Kidney glomerular epithelial cell (primary cell): ENCODE measurements around the gene DDX18.
"Not testable (repeated sequence)": the region's sequence is repeated elsewhere in the genome, so short reads cannot be mapped to it uniquely, and the experiment has no call there.

Experiments
- DNase-seq: peaks from one replicate; lab custom pipeline; 2025; lab: John Stamatoyannopoulos, UW

The DDX18 gene

DNA sequence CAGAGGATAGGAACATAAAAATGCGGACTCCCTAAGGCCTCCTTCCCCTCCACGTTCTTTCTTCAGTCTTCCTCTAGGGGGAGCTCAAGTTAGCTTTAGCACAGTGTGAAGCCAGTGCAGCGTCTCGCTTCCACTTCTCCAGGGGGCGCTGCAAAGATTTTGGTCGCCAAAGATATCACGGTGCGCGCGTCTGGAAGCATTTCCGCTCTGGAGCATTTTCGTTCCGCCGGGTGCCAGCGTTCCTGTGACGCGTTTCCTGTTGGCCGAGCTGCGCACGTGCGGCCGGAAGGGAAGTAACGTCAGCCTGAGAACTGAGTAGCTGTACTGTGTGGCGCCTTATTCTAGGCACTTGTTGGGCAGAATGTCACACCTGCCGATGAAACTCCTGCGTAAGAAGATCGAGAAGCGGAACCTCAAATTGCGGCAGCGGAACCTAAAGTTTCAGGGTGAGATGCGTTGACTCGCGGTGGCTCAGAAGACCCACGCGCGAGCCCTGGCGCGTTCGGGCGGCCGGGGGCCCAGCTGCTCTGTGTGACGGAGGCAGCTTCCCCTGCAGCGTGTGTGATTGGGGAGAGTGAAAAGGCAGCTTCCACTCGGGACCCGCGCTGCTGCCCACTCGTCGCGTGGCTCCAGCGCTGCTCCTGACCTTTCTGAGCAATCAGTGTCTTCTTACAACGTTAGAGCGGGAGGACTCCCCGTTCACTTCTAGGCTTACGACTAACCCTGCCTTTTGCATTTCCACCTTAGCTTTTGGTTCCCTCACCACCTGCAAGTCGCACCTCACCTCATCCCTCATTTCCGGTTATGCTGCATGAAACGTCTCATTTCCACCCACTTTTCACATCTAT lies at the start of gene DDX18:
TSS of gene DDX18 (plus strand) at position 275 of the 848 bp plus-strand sequence. CDS start at position 362, 87 bp downstream.
- DNase-seq, result peak; percentile 98

DNA sequence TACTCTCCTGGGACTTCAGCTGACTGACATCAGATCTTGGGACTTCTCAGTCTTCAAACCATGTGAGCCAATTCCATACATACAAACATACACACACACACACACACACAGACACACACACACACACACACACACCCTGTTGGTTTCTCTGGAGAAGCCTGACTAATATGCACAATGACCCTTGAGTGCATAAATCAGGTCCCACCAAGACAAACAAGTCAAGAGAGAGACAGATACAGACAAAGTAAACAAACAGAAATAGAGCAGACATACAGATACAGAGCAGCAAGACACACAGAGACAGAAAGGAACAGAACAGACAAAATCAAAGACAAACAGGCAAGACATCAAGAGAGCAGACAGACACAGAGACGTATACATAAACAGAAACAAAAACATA lies 43.8 kb upstream of the DDX18 start:
- no peak for DNase-seq

DNA sequence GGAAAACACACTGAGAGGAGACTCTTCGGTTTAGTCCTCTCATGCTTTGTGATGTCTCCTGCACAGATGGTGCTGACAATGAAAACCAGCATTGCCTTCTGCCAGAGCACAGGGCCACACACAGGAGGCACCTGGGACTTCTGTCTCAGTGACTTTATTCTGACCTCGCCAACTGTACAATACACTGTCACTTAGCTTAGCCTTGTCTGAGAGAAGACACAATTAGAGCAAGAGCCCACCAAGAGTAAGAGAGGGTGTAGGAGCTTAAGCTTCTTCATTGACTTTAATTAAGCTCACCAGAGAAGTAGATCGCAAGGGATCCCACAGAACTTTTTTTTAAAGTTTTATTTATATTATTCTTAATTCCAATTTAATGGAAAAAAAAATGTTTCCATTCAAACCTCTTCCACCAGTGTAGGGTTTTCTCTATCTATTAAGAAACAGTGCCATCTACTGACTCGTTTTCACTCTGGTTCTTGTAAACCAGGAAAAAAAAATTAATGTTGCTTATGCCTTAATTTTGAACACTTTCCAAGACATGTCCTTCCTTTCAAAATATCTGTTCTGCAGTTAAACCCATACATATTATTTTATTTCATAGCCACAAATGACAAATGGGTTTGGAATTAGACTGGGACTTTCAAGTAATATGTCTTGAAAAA lies 42.4 kb upstream of the DDX18 start:
- peak; percentile 24 for DNase-seq

DNA sequence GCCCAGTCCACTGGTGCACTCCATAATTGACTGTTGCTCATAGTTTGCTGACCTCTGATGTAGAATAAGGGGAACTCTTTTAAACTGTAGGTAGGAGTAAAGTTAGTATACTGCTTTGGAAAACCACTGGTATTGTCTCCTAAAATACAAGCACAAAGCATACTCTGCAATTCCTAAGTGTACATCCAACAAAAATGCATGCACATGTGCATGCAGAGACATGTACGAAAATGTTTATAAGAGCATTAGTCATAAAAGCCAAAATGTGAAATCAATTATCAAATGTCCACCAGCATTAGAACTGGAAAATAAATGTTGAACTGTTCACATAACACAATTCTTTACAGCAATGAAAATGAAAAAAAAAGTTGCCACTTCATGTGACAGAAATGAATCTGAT lies 39.8 kb upstream of the DDX18 start:
- DNase-seq, result no peak

GRCh38 chr2:117775703-117776219 lies 38.7 kb upstream of the DDX18 start:
- no peak for DNase-seq

DNA sequence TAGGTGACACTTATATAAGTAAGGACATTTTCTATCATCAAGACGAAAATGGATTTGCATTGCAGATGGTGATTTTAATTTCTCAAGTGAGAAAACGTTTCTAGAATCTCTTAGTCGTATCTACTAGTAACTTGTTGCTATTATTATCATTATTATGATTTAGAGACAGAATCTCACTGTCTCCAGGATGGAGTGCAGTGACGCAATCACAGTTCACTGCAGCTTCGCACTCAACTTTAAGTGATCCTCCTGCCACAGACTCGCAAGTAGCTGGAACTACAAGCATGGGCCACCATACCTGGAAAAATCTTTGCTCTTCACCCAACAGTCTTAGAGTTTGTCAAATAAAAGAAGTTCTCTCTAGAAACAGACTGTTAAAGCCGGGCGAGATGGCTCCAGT lies 37.6 kb upstream of the DDX18 start:
- no peak for DNase-seq

DNA sequence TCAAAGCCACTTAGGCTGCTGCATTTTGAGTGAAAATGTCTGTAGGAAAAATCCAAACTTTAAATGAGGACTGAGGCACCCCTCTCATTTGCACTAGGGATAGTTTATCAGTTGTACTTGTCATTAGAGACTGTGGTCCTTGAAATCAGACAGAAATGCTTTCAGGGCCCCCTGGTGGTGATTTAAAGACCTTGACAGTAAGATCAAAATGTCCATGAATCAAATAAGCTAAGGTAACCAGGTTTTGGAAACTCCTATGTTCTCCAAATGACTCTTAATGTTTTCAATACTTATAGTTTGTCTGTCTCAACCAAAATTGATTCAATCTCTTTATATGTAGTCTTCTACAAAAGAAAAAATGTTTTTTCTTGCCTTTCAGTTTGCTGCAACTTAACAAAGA lies 28.8 kb upstream of the DDX18 start:
- peak; percentile 16 for DNase-seq

DNA sequence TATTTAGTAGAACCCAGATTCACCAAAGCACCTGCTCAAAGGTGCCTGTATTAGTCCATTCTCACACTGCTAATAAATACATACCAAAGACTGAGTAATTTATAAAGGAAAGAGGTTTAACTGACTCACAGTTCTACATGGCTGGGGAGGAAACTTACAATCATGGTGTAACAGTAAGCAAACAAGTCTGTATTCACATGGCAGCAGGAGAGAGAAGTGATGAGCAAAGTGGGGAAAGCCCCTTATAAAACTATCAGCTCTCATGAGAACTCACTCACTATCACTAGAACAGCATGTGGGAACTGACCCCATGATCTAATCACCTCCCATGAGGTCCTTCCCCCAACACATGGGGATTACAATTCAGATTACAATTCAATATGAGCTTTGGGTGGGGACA lies 28.0 kb upstream of the DDX18 start:
- no peak for DNase-seq

DNA sequence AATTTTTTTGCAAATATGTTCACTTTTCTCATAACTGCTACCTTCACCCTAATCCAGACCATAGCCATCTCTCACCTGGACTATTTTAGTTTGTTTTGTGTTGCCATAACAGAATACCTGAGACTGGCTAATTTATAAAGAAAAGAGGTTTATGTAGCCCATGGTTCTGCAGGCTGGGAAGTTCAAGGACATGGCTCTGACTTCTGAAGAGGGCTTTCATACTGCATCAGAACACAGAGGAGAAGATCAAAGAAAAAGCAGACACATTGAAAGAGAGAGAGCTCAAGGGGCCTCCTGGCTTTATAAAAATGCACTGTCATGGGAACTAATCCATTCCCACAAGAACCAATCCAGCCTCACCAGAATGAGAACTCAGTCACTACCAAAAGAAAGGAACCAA lies 25.0 kb upstream of the DDX18 start:
- no peak for DNase-seq

- no peak for DNase-seq
These were observed 19.8 kb upstream of the DDX18 start for GRCh38 chr2:117794668-117795067.

DNA sequence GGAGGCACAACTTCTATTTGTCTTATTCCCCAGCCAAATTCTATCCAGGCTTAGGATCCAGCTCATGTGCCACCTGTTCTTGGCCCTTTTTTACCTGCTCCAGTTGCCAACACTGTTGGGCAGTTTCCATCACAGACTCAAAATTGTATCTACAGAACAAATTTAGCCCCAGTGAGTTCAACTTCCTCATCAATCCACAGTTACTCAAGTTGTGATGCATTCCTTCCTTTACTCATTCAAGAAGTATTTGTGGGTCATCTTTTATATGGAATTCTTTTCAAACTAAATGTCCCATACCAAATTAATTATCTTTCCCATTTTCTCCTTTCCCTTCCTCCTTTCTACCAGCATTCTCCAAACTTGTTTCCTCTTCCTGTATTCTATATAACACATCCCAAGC lies 12.7 kb upstream of the DDX18 start:
- DNase-seq, result no peak

GRCh38 chr2:117803644-117804325 lies 10.7 kb upstream of the DDX18 start:
- not testable (repeated sequence) for DNase-seq

DNA sequence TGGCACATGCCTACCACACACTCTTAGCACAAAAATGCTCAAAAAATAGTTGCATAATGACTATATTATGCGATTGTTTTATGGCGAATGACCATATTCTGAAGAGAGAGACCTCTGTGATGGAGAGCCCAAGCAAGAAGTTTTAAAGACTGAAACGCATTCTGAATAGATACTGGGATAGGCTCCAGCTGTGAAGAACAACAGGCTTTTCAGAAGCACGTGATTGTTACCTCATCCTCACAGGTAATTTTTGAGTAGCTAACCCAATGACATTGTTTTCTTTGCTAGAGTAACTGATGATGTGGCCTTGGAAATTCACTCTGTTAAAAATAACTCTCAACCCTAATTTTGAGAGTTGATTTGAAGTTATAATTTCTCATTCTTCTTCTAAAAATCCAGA lies 2.0 kb upstream of the DDX18 start:
- DNase-seq, result no peak

- no peak for DNase-seq
These were observed 1.5 kb downstream of the DDX18 start for GRCh38 chr2:117815946-117816345.

- no peak for DNase-seq
These were observed 4.4 kb downstream of the DDX18 start for GRCh38 chr2:117818921-117819320.

DNA sequence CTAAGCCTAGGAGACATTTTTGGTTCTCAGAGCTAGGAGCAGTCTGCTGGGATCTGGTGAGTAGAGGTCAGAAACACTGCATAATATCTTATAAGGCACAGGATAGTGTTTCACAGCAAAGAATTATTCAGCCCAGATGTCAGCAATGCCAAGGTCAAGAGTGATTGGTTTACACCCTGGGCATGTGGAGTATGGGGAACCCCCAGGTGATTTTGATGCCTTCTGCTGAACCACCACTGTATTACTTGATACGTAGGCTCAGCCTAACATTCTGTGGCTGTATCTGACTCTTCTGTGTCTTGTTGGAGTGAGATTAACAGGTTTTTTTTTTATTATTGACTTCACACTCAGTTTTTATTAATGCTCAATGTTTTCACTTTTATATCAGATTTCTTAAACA lies 6.0 kb downstream of the DDX18 start:
- DNase-seq, result no peak

DNA sequence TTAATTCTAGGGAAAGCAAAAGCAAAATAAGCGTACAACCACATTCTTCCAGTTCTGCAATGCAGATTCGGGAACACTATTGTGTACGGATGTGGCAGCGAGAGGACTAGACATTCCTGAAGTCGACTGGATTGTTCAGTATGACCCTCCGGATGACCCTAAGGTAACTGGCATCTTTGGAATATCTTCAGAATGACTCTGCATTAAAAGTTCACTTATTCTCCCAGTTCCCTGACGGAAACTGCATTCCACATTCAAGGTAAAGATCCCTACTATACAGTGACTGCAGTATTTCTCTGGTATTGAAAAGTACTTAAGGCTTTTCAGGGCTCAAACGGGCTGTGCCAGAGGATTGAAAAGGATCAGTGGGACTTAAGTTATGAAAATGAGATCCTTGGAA lies 10.9 kb downstream of the DDX18 start:
- DNase-seq, result peak; percentile 24

DNA sequence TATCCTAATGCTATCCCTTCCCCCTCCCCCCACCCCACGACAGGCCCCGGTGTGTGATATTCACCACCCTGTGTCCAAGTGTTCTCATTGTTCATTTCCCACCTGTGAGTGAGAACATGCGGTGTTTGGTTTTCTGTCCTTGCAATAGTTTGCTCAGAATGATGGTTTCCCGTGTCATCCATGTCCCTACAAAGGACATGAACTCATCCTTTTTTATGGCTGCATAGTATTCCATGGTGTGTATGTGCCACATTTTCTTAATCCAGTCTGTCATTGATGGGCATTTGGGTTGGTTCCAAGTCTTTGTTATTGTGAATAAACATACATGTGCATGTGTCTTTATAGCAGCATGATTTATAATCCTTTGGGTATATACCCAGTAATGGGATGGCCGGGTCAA lies 13.0 kb downstream of the DDX18 start:
- DNase-seq, result not testable (repeated sequence)

DNA sequence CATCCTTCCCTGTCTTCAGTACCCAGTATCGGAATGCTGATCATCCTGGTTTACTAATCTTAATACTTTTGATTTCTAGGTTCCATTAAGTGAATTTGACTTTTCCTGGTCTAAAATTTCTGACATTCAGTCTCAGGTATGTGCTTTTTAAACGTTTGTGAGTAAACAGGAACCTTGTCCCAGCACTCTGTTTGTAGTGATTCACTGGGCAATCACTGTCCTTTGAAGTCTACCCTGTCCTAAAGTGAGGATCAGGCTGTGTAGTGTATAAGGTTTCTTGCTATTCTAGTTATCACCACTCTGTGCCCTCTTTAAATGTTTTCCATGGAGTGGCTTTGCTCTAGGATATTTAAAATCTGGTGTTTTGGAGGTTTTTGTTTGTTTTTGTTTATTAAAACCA lies 14.4 kb downstream of the DDX18 start:
- no peak for DNase-seq

DNA sequence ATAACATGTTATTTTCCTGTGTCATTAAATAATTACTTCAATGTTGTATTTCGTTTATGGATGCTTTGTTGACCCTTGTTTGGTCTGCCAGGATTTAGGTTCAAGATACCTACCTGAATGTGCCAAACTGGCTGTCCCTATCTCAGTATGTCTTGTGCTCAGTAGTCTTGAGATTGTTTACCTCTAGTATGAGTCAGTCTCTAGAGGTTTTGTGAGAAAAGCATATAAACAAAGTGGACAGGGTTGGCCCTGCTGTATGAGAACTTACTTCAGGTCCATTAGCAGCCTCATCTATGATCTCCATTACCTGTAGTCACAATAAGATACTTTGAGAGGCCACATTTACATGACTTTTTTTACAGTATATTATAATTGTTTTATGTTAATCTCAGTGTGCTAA lies 17.8 kb downstream of the DDX18 start:
- DNase-seq, result no peak

DNA sequence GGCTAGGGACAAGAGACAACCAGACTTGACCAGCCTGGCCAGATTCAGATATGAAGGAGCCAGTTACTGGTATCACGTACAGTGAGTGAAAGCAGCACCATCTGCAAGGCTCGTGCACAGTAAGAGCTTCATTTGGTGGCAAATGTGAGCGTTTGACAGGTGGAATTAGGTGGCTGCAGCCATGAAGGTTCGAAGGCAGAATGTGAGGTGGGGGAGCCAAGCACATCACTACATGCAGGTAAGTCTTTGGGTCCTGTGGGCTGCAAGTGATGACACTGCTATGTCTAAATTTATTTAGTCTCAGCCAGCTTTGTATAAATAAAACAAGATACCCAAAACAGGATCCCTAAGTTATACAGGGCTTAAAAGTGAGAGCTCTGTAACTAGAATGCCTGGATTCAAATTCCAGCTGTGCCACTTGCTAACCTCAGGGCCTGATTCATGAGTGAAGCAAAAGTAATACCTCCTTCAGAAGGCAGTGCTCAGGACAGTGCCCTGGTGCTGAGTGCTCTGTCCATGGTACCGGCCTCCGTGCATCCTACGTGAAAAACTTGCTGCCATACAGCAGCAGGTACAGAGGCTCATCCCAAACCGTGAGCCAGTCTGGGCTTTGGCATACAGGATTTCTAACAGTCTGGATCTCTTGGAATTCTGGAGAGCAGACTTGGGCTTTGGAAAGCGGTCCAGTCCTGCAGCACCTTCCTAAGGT lies 18.6 kb downstream of the DDX18 start:
- peak; percentile 21 for DNase-seq

- DNase-seq, result no peak
These were observed 19.4 kb downstream of the DDX18 start for GRCh38 chr2:117833911-117834310.
